Memory B cell (primary cell): ENCODE results near the gene SLC1A7.
"Not testable (repeated sequence)": the region's sequence is repeated elsewhere in the genome, so short reads cannot be mapped to it uniquely, and the experiment has no call there.

Experiments
- ATAC-seq: fragments of 150-1000 bp; cut with Tn5 transposase; 2 replicates; pipeline ENCODE4 v1.10.0; 2021; ENCODE audit warnings: low read depth, mild to moderate bottlenecking, moderate library complexity
- DNase-seq, 2 donors: peaks; one replicate each; pipeline ENCODE4 v3.0.0; 2022; ENCODE audit warnings: low spot score in 2 of 2
- H3K27ac Mint-ChIP-seq: one replicate; pipeline ENCODE4 v1.8.0; 2022; ENCODE audit warnings: mild to moderate bottlenecking, moderate library complexity, mixed read lengths
- H3K27me3 Mint-ChIP-seq: one replicate; pipeline ENCODE4 v1.8.0; 2022; ENCODE audit warnings: mixed read lengths
- H3K36me3 Mint-ChIP-seq: one replicate; pipeline ENCODE4 v1.8.0; 2022; ENCODE audit warnings: mild to moderate bottlenecking, mixed read lengths
- H3K4me1 Mint-ChIP-seq: one replicate; pipeline ENCODE4 v1.8.0; 2022; ENCODE audit warnings: mixed read lengths
- H3K4me3 Mint-ChIP-seq: one replicate; pipeline ENCODE4 v1.8.0; 2022; ENCODE audit warnings: mild to moderate bottlenecking, moderate library complexity, mixed read lengths
- H3K9me3 Mint-ChIP-seq: one replicate; pipeline ENCODE4 v1.8.0; 2022; ENCODE audit warnings: mixed read lengths

Gene SLC1A7

GRCh38 chr1:53142226-53142853, at the start of gene SLC1A7:
Gene SLC1A7 (minus strand): TSS chr1:53142638. CDS start chr1:53142449, 189 bp downstream.
- H3K36me3 Mint-ChIP-seq, result peaks cover 5% of the 10 kb centered on the region
- H3K9me3 Mint-ChIP-seq, result peaks cover 8% of the 10 kb centered on the region
- ATAC-seq, result no peak
- no peak within 1 kb of the TSS for H3K4me3 Mint-ChIP-seq
- H3K27ac Mint-ChIP-seq, result no peak within 1 kb of the TSS
- H3K4me1 Mint-ChIP-seq, result no peaks in the 10 kb centered on the region
- H3K27me3 Mint-ChIP-seq, result peaks cover 8% of the 10 kb centered on the region
- no peak for DNase-seq

GRCh38 chr1:53190210-53190611, 47.8 kb upstream of the SLC1A7 start:
- DNase-seq, result no peak
- Mint-ChIP-seq H3K27ac (no peak overlapping the region), H3K9me3 (peaks cover 2% of the 10 kb centered on the region), H3K4me3 (no peak overlapping the region), H3K27me3 (peaks cover 7% of the 10 kb centered on the region), H3K4me1 (no peaks in the 10 kb centered on the region), H3K36me3 (no peaks in the 10 kb centered on the region)
- no peak for ATAC-seq

DNA sequence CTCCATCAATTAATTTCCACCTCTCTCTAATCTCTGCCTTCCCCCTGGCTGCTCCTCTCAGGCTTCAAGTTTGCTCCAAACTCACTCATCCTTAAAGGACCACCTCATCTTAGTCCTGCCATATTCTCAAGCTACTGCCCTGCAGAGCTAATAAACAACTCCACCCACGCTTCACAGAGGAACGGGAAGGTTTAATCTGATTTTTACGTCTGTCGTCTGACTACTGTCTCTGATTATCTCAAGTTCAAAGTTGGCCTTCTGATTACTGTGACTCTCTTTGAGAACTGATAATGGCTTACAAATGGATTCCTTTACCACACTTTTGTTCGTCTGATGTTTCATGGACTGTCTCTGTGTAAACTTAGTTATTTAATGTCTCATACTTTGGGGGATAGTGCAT, 46.6 kb upstream of the SLC1A7 start:
- no peak overlapping the region for H3K4me3 Mint-ChIP-seq
- H3K27me3 Mint-ChIP-seq, result peaks cover 7% of the 10 kb centered on the region
- H3K4me1 Mint-ChIP-seq, result no peaks in the 10 kb centered on the region
- H3K9me3 Mint-ChIP-seq, result peaks cover 2% of the 10 kb centered on the region
- DNase-seq (no peak), ATAC-seq (no peak)
- H3K27ac Mint-ChIP-seq, result no peak overlapping the region
- no peaks in the 10 kb centered on the region for H3K36me3 Mint-ChIP-seq

DNA sequence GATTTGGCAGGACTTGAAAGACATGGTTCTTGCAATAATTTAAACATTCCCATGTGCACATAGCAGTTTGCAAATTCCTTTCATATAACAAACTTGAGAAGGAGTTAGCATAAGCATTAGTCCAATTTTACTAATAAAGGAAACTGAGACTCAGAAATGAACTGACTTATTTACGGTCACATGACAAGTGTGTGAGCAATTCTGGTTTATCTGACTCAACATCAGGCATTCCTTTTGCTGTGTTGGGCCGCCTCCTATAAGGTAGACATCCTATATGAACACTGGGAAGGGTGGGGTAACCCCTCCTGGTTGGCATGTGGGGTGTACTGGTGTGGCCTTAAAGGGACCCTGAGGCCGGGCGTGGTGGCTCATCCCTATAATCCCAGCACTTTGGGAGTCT, 45.7 kb upstream of the SLC1A7 start:
- Mint-ChIP-seq H3K4me1 (no peaks in the 10 kb centered on the region), H3K27me3 (peaks cover 7% of the 10 kb centered on the region), H3K4me3 (no peak overlapping the region), H3K27ac (no peak overlapping the region), H3K36me3 (no peaks in the 10 kb centered on the region), H3K9me3 (peaks cover 2% of the 10 kb centered on the region)
- ATAC-seq, result no peak
- no peak for DNase-seq

GRCh38 chr1:53187401-53187800, 45.0 kb upstream of the SLC1A7 start:
- H3K36me3 Mint-ChIP-seq, result no peaks in the 10 kb centered on the region
- H3K27ac Mint-ChIP-seq, result no peak overlapping the region
- no peak overlapping the region for H3K4me3 Mint-ChIP-seq
- H3K9me3 Mint-ChIP-seq, result peaks cover 2% of the 10 kb centered on the region
- DNase-seq (no peak), ATAC-seq (no peak)
- H3K27me3 Mint-ChIP-seq, result peaks cover 7% of the 10 kb centered on the region
- no peaks in the 10 kb centered on the region for H3K4me1 Mint-ChIP-seq

DNA sequence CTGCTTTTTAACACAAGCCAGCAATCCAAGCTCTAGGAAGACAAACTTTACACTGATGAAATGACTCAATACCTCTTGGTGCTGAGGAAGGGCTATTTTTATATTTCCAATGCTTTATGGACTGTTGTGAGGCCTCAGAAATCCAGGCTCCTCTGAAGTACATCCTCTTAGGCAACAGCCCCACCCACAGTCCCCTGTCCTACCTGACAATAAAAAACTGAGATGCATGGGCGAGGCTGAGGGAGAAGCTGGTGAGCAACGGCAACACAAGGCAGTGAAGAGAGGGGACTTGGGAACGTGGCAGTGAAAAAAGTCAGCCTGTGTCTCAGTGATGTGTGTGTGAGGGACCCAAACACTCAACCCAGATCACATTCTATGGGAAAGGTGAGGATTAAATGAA, 44.1 kb upstream of the SLC1A7 start:
- Mint-ChIP-seq H3K27ac (no peak overlapping the region), H3K9me3 (no peaks in the 10 kb centered on the region), H3K4me1 (no peaks in the 10 kb centered on the region), H3K4me3 (no peak overlapping the region), H3K36me3 (no peaks in the 10 kb centered on the region), H3K27me3 (peaks cover 7% of the 10 kb centered on the region)
- no peak for DNase-seq
- no peak for ATAC-seq

DNA sequence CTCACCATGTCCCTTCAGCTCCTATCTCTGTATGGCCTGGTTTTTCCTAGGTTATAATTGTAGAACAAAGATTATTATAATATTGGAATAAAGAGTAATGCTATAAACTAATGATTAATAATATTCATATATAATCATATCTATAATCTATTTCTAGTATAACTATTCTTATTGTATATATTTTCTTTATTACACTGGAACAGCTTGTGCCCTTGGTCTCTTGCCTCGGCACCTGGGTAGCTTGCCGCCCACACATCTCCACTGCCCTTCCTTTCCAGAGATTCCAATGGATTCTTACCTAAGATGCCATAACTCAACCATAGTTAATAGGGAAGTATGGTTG, 43.5 kb upstream of the SLC1A7 start:
- H3K9me3 Mint-ChIP-seq, H3K27me3 Mint-ChIP-seq, ATAC-seq, DNase-seq, H3K4me1 Mint-ChIP-seq, H3K4me3 Mint-ChIP-seq, H3K36me3 Mint-ChIP-seq, H3K27ac Mint-ChIP-seq: not testable (repeated sequence)

GRCh38 chr1:53183095-53183990, 40.9 kb upstream of the SLC1A7 start:
- no peaks in the 10 kb centered on the region for H3K4me1 Mint-ChIP-seq
- H3K27me3 Mint-ChIP-seq, result peaks cover 7% of the 10 kb centered on the region
- ATAC-seq (no peak), DNase-seq (no peak)
- no peak overlapping the region for H3K27ac Mint-ChIP-seq
- no peaks in the 10 kb centered on the region for H3K36me3 Mint-ChIP-seq
- no peak overlapping the region for H3K4me3 Mint-ChIP-seq
- no peaks in the 10 kb centered on the region for H3K9me3 Mint-ChIP-seq

DNA sequence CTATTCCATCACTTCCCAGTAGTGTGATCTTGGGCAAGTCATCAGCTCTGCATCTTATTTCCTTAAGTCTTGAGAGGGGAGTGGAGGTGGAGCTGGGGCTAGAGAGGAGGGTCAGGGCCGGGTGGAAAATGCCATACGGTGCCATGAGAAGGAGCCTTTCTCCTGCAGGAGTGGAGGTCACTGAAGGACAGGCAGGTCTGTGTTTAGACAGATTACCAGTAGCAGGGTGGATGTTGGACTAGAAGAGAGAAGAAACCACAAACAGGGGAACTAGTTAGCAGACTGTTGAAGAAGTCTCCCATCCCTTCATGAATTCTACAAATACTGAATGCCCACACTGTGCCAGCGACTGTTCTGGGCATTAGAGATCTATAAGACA, 40.3 kb upstream of the SLC1A7 start:
- Mint-ChIP-seq H3K27ac (no peak overlapping the region), H3K9me3 (no peaks in the 10 kb centered on the region), H3K36me3 (no peaks in the 10 kb centered on the region), H3K27me3 (peaks cover 8% of the 10 kb centered on the region), H3K4me3 (no peak overlapping the region), H3K4me1 (no peaks in the 10 kb centered on the region)
- DNase-seq (no peak), ATAC-seq (no peak)

GRCh38 chr1:53182111-53182593, 39.7 kb upstream of the SLC1A7 start:
- ATAC-seq, result peak; percentile 91
- H3K4me1 Mint-ChIP-seq, result no peaks in the 10 kb centered on the region
- peaks cover 11% of the 10 kb centered on the region for H3K27me3 Mint-ChIP-seq
- H3K9me3 Mint-ChIP-seq, result no peaks in the 10 kb centered on the region
- H3K27ac Mint-ChIP-seq, result no peak overlapping the region
- H3K36me3 Mint-ChIP-seq, result no peaks in the 10 kb centered on the region
- peak; percentile 72 to 79 for DNase-seq
- no peak overlapping the region for H3K4me3 Mint-ChIP-seq

DNA sequence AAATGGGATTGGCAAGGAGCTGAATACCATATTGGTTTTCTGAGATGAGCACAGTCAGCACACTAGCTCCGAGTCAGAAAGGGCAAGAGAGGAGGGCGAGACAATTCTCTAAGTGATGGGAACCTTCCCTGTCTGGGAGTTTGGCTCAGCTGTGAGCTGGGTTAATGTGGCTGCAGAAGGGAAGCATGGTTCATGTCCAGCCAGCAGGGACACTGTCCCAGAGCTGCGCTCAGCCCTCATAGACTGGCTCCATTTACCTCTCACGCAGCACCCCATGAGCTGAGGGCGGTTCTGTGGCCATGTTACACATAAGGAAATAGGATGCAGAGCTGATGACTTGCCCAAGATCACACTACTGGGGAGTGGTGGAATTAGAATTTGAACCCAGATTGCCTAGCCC, 38.5 kb upstream of the SLC1A7 start:
- no peaks in the 10 kb centered on the region for H3K9me3 Mint-ChIP-seq
- no peaks in the 10 kb centered on the region for H3K36me3 Mint-ChIP-seq
- no peak for ATAC-seq
- DNase-seq, result no peak
- H3K27me3 Mint-ChIP-seq, result peaks cover 12% of the 10 kb centered on the region
- H3K27ac Mint-ChIP-seq, result no peak overlapping the region
- no peaks in the 10 kb centered on the region for H3K4me1 Mint-ChIP-seq
- H3K4me3 Mint-ChIP-seq, result no peak overlapping the region

DNA sequence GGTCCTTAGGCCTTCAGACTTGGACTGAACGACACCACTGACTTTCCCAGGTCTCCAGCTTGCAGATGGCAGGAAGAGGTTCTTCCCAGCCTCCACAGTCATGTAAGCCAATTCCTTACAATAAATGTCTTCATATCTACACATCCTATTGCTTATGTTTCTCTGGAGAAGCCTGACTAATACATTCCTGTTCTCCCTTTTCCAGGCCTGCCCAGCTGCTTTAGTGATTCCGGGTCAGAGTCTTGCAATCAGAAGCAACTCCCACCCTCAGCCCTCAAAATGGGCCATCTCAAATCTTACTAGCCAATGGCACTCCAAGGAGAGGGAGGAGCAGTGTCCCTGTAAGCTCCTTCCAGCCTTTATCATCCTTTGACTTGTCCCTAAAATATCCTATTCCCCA, 37.8 kb upstream of the SLC1A7 start:
- no peak overlapping the region for H3K27ac Mint-ChIP-seq
- DNase-seq, result no peak
- peaks cover 16% of the 10 kb centered on the region for H3K27me3 Mint-ChIP-seq
- no peaks in the 10 kb centered on the region for H3K9me3 Mint-ChIP-seq
- no peaks in the 10 kb centered on the region for H3K4me1 Mint-ChIP-seq
- H3K36me3 Mint-ChIP-seq, result no peaks in the 10 kb centered on the region
- ATAC-seq, result no peak
- no peak overlapping the region for H3K4me3 Mint-ChIP-seq

DNA sequence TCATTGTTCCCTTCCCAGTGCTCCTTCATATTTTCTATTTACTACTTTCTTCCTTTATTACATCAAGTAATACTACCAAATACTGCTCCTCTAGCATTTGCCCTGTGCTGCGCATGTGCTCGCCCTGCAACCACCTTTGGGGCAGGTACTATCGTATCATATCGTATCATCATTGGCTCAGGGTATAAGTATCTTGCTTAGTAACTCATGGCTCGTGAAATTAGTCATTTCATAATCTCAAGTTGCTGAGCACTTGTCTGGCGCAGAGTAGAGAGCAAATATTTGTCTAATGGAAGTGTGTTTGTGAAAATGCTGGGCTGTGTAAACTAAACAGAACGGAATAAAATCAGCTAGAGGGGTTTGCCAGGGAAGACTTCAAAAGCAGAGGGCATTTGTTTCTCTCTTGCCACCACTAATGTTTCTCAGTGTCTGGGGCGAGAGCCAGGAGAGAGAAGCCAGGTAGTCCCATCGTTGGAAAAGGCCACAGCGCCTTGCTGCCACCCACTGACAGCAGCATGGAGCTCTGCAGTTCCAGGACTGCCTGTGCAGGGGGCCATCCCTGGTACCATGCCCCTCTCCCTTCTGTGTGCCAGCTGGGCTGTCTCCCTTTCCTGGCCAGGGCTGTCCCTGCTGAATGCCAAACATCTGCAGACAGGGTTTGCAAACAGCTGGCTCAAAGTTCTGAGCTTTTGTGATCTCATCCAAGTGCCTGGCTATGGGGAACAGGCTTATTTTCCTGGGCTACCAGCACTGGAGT, 34.2 kb upstream of the SLC1A7 start:
- Mint-ChIP-seq H3K36me3 (no peaks in the 10 kb centered on the region), H3K4me1 (peaks cover 11% of the 10 kb centered on the region), H3K9me3 (peaks cover 1% of the 10 kb centered on the region), H3K27ac (no peak overlapping the region), H3K27me3 (peaks cover 19% of the 10 kb centered on the region), H3K4me3 (no peak overlapping the region)
- DNase-seq (no peak), ATAC-seq (no peak)
